IMR-90 (cell line): ENCODE results near the gene IL10. TPM values are rescaled to one million over a fixed set of nuclear protein-coding genes. Genes with fewer than 3 reads are reported as not detected.

Source experiments
- ATAC-seq: fragments of 200-7000 bp; cut with Tn5 transposase; 2 replicates; pipeline ENCODE4 v1.9.1; 2020; ENCODE audit warnings: low read depth, mild to moderate bottlenecking, moderate library complexity
- BruUV-seq: library from RNA; stranded (reverse); fragments of 400-500 nt; replicated peaks from 2 replicates; lab custom pipeline; 2021; lab: Mats Ljungman, UMichigan
- CTCF ChIA-PET: fragments of 300-600 bp; formaldehyde crosslinking; extraction: SDS; loops from one replicate; lab custom pipeline; 2021; ENCODE audit warnings: antibody characterized with exemption; lab: Yijun Ruan, JAX
- POLR2A ChIA-PET: fragments of 300-600 bp; sonication (Branson Sonifier 250); formaldehyde crosslinking; loops from one replicate; lab custom pipeline; 2022; ENCODE audit warnings: antibody characterized with exemption; ENCODE audit not compliant: unreplicated experiment; lab: Charles Lee
- DNase-seq: peaks from one replicate; pipeline ENCODE4 v3.0.0; 2013
- H2AFZ ChIP-seq: replicated peaks from 2 replicates; pipeline ENCODE3; 2013; ENCODE audit warnings: low read length, mild to moderate bottlenecking; ENCODE audit not compliant: poor library complexity
- H2AK5ac ChIP-seq: 2 replicates; pipeline ENCODE4 v1.6.1; 2013; ENCODE audit warnings: low read depth, low read length, inconsistent platforms
- H2AK9ac ChIP-seq: replicated peaks from 2 replicates; pipeline ENCODE3; 2013; ENCODE audit warnings: mild to moderate bottlenecking, low read depth, low read length, moderate library complexity; ENCODE audit not compliant: poor library complexity
- H2BK120ac ChIP-seq: 2 replicates; pipeline ENCODE4 v1.6.1; 2013; ENCODE audit warnings: low read depth, low read length, inconsistent platforms
- H2BK15ac ChIP-seq: 3 replicates; pipeline ENCODE4 v1.6.1; 2013; ENCODE audit warnings: low read depth, low read length, inconsistent platforms
- H2BK20ac ChIP-seq: 2 replicates; pipeline ENCODE4 v1.6.1; 2013; ENCODE audit warnings: low read depth, mild to moderate bottlenecking, inconsistent platforms, low read length, moderate library complexity
- H2BK5ac ChIP-seq: 2 replicates; pipeline ENCODE4 v1.6.1; 2013; ENCODE audit warnings: mild to moderate bottlenecking, low read depth, low read length, inconsistent platforms; ENCODE audit not compliant: poor library complexity, severe bottlenecking
- H3K14ac ChIP-seq: replicated peaks from 2 replicates; pipeline ENCODE4 v1.6.1; 2013; ENCODE audit warnings: low read depth, low read length, inconsistent platforms
- H3K18ac ChIP-seq: 2 replicates; pipeline ENCODE4 v1.6.1; 2013; ENCODE audit warnings: low read depth, low read length, control low read depth
- H3K23ac ChIP-seq: 2 replicates; pipeline ENCODE4 v1.6.1; 2013; ENCODE audit warnings: low read depth, low read length, inconsistent platforms
- H3K27ac ChIP-seq: 2 replicates; pipeline ENCODE4 v1.5.1; 2013; ENCODE audit warnings: mild to moderate bottlenecking, control low read depth, low read length; ENCODE audit not compliant: insufficient read depth
- H3K27me3 ChIP-seq: 2 replicates; pipeline ENCODE4 v1.6.1; 2013; ENCODE audit warnings: low read length; ENCODE audit not compliant: control insufficient read depth, insufficient read depth
- H3K36me3 ChIP-seq: 2 replicates; pipeline ENCODE4 v1.6.1; 2013; ENCODE audit warnings: low read length, mixed read lengths; ENCODE audit not compliant: control insufficient read depth, insufficient read depth
- H3K4ac ChIP-seq: 2 replicates; pipeline ENCODE4 v1.6.1; 2013; ENCODE audit warnings: low read depth, low read length, inconsistent platforms
- H3K4me1 ChIP-seq: 2 replicates; pipeline ENCODE4 v1.6.1; 2013; ENCODE audit warnings: low read length, mixed read lengths; ENCODE audit not compliant: control insufficient read depth, insufficient read depth
- H3K4me2 ChIP-seq: 2 replicates; pipeline ENCODE4 v1.6.1; 2013; ENCODE audit warnings: low read depth, mild to moderate bottlenecking, control low read depth, low read length, moderate library complexity
- H3K4me3 ChIP-seq: 2 replicates; pipeline ENCODE4 v1.5.1; 2013; ENCODE audit warnings: low read depth, mild to moderate bottlenecking, control low read depth, low read length, moderate library complexity; ENCODE audit not compliant: insufficient read depth
- H3K56ac ChIP-seq: 2 replicates; pipeline ENCODE4 v1.6.1; 2013; ENCODE audit warnings: low read length, inconsistent platforms; ENCODE audit not compliant: insufficient read depth; ENCODE audit errors: extremely low read depth
- H3K79me1 ChIP-seq, 2 experiments: 2 replicates each; pipeline ENCODE4 v1.6.1; 2013; ENCODE audit warnings: low read length in 2 of 2, inconsistent platforms in 1 of 2, low read depth in 1 of 2
- H3K9ac ChIP-seq: 2 replicates; pipeline ENCODE4 v1.6.1; 2013; ENCODE audit warnings: low read depth, low read length, control low read depth
- H3K9me1 ChIP-seq: 2 replicates; pipeline ENCODE4 v1.6.1; 2013; ENCODE audit warnings: low read length, inconsistent platforms; ENCODE audit not compliant: insufficient read depth
- H3K9me3 ChIP-seq: 2 replicates; pipeline ENCODE4 v1.6.1; 2013; ENCODE audit warnings: low read length; ENCODE audit not compliant: control insufficient read depth, insufficient read depth
- H4K20me1 ChIP-seq: 2 replicates; pipeline ENCODE4 v1.6.1; 2013; ENCODE audit warnings: low read length, inconsistent platforms; ENCODE audit not compliant: insufficient read depth
- H4K5ac ChIP-seq: 2 replicates; pipeline ENCODE4 v1.6.1; 2013; ENCODE audit warnings: mild to moderate bottlenecking, low read depth, low read length, control low read depth
- H4K8ac ChIP-seq, 2 experiments: 2 replicates each; pipeline ENCODE4 v1.6.1; 2013; ENCODE audit warnings: low read depth in 2 of 2, low read length in 2 of 2, control low read depth in 1 of 2, inconsistent platforms in 1 of 2
- H4K91ac ChIP-seq: 2 replicates; pipeline ENCODE4 v1.6.1; 2013; ENCODE audit warnings: low read depth, low read length, inconsistent platforms; ENCODE audit not compliant: insufficient read depth
- CHD1 ChIP-seq: IDR thresholded peaks from 2 replicates; pipeline ENCODE4 v1.6.1; 2012; ENCODE audit warnings: low read depth, low read length, improper control_type of control experiment
- ELK1 ChIP-seq: fragments of 150-350 bp; IDR thresholded peaks from 2 replicates; pipeline ENCODE4 v1.6.1; 2016; ENCODE audit warnings: low read depth, mild to moderate bottlenecking, low read length, moderate library complexity, borderline replicate concordance
- MAFK ChIP-seq: IDR thresholded peaks from 2 replicates; pipeline ENCODE4 v1.6.1; 2012; ENCODE audit warnings: low read depth, low read length, improper control_type of control experiment
- MAZ ChIP-seq: IDR thresholded peaks from 2 replicates; pipeline ENCODE4 v1.6.1; 2012; ENCODE audit warnings: low read depth, mild to moderate bottlenecking, low read length, improper control_type of control experiment, moderate library complexity, borderline replicate concordance
- MXI1 ChIP-seq: IDR thresholded peaks from 2 replicates; pipeline ENCODE4 v1.6.1; 2012; ENCODE audit warnings: low read depth, mild to moderate bottlenecking, low read length, moderate library complexity, borderline replicate concordance
- NFE2L2 ChIP-seq: fragments of 150-350 bp; IDR thresholded peaks from 2 replicates; pipeline ENCODE4 v1.6.1; 2016; ENCODE audit warnings: low read depth, mild to moderate bottlenecking, low read length
- POLR2A ChIP-seq: IDR thresholded peaks from 2 replicates; pipeline ENCODE4 v1.6.1; 2012; ENCODE audit warnings: mild to moderate bottlenecking, low read depth, low read length
- RAD21 ChIP-seq: IDR thresholded peaks from 2 replicates; pipeline ENCODE4 v1.6.1; 2012; ENCODE audit warnings: low read length, improper control_type of control experiment
- RFX5 ChIP-seq: IDR thresholded peaks from 2 replicates; pipeline ENCODE4 v1.8.0; 2012; ENCODE audit warnings: low read depth, mild to moderate bottlenecking, low read length, moderate library complexity
- USF2 ChIP-seq: fragments of 150-350 bp; IDR thresholded peaks from 2 replicates; pipeline ENCODE4 v1.6.1; 2017; ENCODE audit warnings: mild to moderate bottlenecking, antibody characterized with exemption, low read length, low read depth
- WGBS, 2 experiments: methylation state at CpG; one replicate each; pipeline versions ENCODE4 v1.1.5 to v1.1.7; 2013; ENCODE audit warnings: missing lambda C conversion rate in 2 of 2; ENCODE audit not compliant: insufficient read length in 1 of 2; ENCODE audit errors: extremely low coverage in 2 of 2; 5-methylcytosine and 5-hydroxymethylcytosine counted together
- dilution Hi-C: fragments of 300-500 bp; cut with HindIII; formaldehyde crosslinking; loops from one replicate; pipeline ENCODE4 v1.14.3; 2018; ENCODE audit warnings: low sequenced_read_pairs; ENCODE audit not compliant: unreplicated experiment
- in situ Hi-C: fragments of 300-500 bp; cut with MboI; formaldehyde crosslinking; loops from 3 replicates; pipeline ENCODE4 v1.14.3; 2019; ENCODE audit warnings: low sequenced_read_pairs, inconsistent platforms, mixed read lengths
- intact Hi-C: fragments of 100-400 bp; cut with micrococcal nuclease; formaldehyde crosslinking; loops from 2 replicates; pipeline ENCODE4 v1.10.0; 2022
- polyA plus RNA-seq, 3 experiments: library from polyadenylated mRNA; depleted of rRNA; stranded (reverse); fragments of >200 nt; gene quantifications; 2 replicates each; pipeline ENCODE4 v1.2.3, GENCODE V29; 2012; ENCODE audit warnings: low replicate concordance in 1 of 3
- total RNA-seq: library from RNA; depleted of rRNA; stranded (reverse); fragments of >200 nt; gene quantifications from 2 replicates; pipeline ENCODE4 v1.2.3, GENCODE V29; 2012

IL10 gene
- total and polyA plus RNA-seq, 2 of the 4 experiments (the other 2 are of a cell fraction) = not detected

- Histone ChIP-seq H2AFZ (no peak overlapping the region), H4K8ac (no peak overlapping the region), H2AK5ac (no peak overlapping the region), H4K20me1 (no peaks in the 10 kb centered on the region), H3K27me3 (no peaks in the 10 kb centered on the region), H3K27ac (no peak overlapping the region), H3K9ac (no peak overlapping the region), H3K56ac (no peak overlapping the region), H2BK5ac (no peak overlapping the region), H3K23ac (no peak overlapping the region), H3K4me1 (no peaks in the 10 kb centered on the region), H3K14ac (no peak overlapping the region), H3K9me3 (peaks cover 2% of the 10 kb centered on the region), H2BK20ac (no peak overlapping the region), H2AK9ac (no peak overlapping the region), H3K18ac (no peak overlapping the region), H3K4ac (no peak overlapping the region), H2BK120ac (no peak overlapping the region), H3K9me1 (no peaks in the 10 kb centered on the region), H3K4me3 (no peak overlapping the region), H2BK15ac (no peak overlapping the region), H4K91ac (no peak overlapping the region), H3K79me1 (no peaks in the 10 kb centered on the region), H4K5ac (no peak overlapping the region), H3K4me2 (no peak overlapping the region), H3K36me3 (no peaks in the 10 kb centered on the region)
- dilution Hi-C loops = no loop called here
- no CpG with 5 or more reads among the region's 1 CpG for WGBS, 2 experiments
- intact Hi-C loops = no loop called here
- ChIA-PET CTCF (interaction anchor here (0.8 kb wide), 1 partner anchor 24 kb away, joined by 3 read pairs; no protein-coding TSS in a partner anchor), POLR2A (no interaction called here)
- ATAC-seq = no peak
- no peak for DNase-seq
- in situ Hi-C loops = no loop called here
- no peak for TF ChIP-seq MAFK
- no peak for TF ChIP-seq MAZ
- TF ChIP-seq RAD21 = no peak
- no peak for TF ChIP-seq USF2
- no peak for TF ChIP-seq RFX5
- TF ChIP-seq NFE2L2 = no peak
- no peak for TF ChIP-seq ELK1
- TF ChIP-seq MXI1 = no peak
- TF ChIP-seq POLR2A = no peak
- TF ChIP-seq CHD1 = no peak
- no TSS peak for BruUV-seq
Measured at GRCh38 chr1:206760590-206760989, 11.7 kb downstream of the IL10 start.
